ENCODE results near the gene ZNF19. TPM values are rescaled to one million over a fixed set of nuclear protein-coding genes. Genes with fewer than 3 reads are reported as not detected.

Gene ZNF19
- total RNA-seq, 8 experiments from 2014 or later: 2.5 to 27.6 (median 8.1) TPM

DNA sequence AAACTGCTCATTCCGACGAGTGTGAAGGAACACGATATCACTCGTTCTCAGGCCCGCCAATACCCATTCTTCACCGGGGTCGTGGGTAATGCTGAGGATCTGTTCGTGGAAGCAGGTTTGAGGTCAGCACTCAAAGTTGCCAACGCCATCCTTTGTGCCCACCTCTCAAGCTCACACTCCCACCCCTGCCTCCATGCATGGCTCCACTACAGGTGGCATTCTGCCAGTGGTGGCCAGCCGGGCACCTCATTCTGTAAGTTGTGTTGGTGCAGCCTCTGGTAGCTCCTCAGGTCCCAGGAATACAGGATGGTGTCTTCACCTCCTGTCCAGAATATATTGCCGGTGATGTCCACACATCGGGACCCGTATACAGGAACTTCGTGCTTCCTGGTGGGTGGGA, 57.9 kb downstream of the ZNF19 start:
- no peak for ATAC-seq (replicated peaks in 6 of 8)
- no peak overlapping the region for H3K27ac ChIP-seq
- H3K4me3 ChIP-seq: no peak overlapping the region
- no peaks in the 10 kb centered on the region for H3K4me1 ChIP-seq (replicated peaks in 1 of 2)
- in situ Hi-C loops (cut with MboI; ENCODE audit: low pct_unique_long_range_greater_than_20kb in 2 of 9, low sequenced_read_pairs in 9 of 9, unreplicated experiment in 9 of 9): loop anchor here in 1 of 9 experiments (25.0 kb wide), 1 partner anchor 181 kb away; no protein-coding TSS in a partner anchor
- WGBS, 10 experiments: 75 to 100% (median 83%) methylated on average over 1 to 11 of the region's 14 CpGs; no CpG with 5 or more reads in 6 of the 10 experiments

DNA sequence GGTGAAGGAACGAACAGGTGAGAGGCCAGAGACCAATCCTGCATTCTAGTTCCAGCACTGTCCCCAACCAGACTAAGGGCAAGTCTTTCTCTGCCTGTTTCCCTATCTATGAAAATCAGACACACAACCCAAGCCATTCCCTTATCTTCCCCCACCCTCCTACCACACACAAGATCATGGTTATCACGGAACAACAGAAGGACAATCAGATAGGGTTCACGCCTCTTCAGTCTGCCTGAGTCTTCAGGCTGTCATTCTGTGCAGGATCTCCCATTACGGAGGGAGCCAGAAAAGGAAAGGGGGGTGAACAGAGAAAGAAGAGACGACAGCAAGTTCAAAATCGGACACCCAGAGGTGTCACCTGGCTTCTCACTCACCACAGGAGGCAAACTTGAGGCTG, 58.4 kb downstream of the ZNF19 start:
- Histone ChIP-seq H3K4me3 (no peak overlapping the region), H3K27ac (no peak overlapping the region), H3K4me1 (replicated peaks in 1 of 2) (no peaks in the 10 kb centered on the region)
- in situ Hi-C loops (cut with MboI; ENCODE audit: low pct_unique_long_range_greater_than_20kb in 2 of 9, low sequenced_read_pairs in 9 of 9, unreplicated experiment in 9 of 9): loop anchor here in 1 of 9 experiments (25.0 kb wide), 1 partner anchor 182 kb away; no protein-coding TSS in a partner anchor
- ATAC-seq (replicated peaks in 6 of 8): no peak
- WGBS, 10 experiments: 20 to 86% (median 60%) methylated on average over 1 to 3 of the region's 6 CpGs; no CpG with 5 or more reads in 5 of the 10 experiments

DNA sequence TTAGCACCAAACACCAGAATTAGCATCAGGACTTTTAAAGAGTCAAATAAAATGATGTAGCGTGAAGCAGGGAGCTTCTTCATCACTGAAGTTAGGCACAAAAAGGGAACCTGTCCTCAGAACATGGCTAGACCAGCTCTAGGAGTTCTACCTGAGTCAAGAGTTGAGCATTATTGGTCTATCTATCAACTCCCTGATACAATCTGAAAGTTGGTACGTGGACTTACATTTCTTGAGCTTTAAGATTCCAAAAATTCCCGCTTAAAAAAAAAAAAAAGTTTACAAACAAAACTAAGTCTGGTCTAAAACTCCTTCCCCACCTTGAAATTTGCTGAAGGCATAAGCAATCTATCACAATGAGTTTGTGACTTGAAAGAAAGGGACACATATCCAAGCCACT, 59.5 kb downstream of the ZNF19 start:
- in situ Hi-C loops (cut with MboI; ENCODE audit: low pct_unique_long_range_greater_than_20kb in 2 of 9, low sequenced_read_pairs in 9 of 9, unreplicated experiment in 9 of 9): loop anchor here in 1 of 9 experiments (25.0 kb wide), 1 partner anchor 183 kb away; no protein-coding TSS in a partner anchor
- Histone ChIP-seq H3K27ac (no peak overlapping the region), H3K4me1 (replicated peaks in 1 of 2) (no peaks in the 10 kb centered on the region), H3K4me3 (no peak overlapping the region)
- no peak for ATAC-seq (replicated peaks in 6 of 8)
- WGBS, 10 experiments: 0 to 71% (median 52%) methylated on average over 2 to 3 of the region's 3 CpGs; no CpG with 5 or more reads in 1 of the 10 experiments

DNA sequence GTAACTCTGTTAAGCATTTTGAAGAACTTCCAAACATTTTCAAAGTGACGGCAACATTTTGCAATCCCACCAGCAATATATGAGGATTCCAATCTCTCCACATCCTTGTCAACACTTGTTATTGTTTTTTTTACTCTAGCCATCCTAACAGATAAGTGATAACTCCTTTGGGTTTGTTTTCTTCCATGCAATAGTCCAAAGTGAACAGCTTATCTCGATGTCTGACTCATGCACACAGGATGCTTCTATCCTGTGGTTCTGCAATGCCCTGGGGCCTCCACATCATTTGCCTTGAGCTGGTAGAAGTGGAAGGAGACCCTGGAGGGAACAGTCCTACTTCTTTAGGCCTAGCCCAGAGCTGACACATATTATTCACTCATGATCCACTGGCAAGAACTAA, 60.2 kb downstream of the ZNF19 start:
- H3K4me1 ChIP-seq (replicated peaks in 1 of 2): no peaks in the 10 kb centered on the region
- ATAC-seq (replicated peaks in 6 of 8): no peak
- in situ Hi-C loops (cut with MboI; ENCODE audit: low pct_unique_long_range_greater_than_20kb in 2 of 9, low sequenced_read_pairs in 9 of 9, unreplicated experiment in 9 of 9): loop anchor here in 1 of 9 experiments (25.0 kb wide), 1 partner anchor 183 kb away; no protein-coding TSS in a partner anchor

DNA sequence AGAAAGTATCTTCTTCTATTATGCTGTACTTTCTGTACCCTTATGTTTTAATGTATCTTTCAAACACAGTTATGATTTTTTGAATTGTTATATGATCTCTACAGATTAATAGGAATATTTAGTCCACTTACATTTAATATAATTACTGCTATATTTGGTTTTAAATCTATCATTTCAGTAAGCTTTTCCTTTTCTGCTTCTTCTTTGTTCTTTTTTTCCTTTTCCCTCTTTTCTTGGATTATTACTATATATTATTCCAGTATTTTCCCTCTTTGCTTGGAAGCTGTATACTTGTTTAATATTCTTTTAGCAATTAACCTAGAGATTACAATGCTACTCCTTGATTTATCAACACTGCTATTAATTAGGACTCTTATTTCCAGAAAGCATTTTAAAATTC, 60.7 kb downstream of the ZNF19 start:
- ATAC-seq (replicated peaks in 6 of 8): no peak
- H3K27ac ChIP-seq: no peak overlapping the region
- in situ Hi-C loops (cut with MboI; ENCODE audit: low pct_unique_long_range_greater_than_20kb in 2 of 9, low sequenced_read_pairs in 9 of 9, unreplicated experiment in 9 of 9): loop anchor here in 1 of 9 experiments (25.0 kb wide), 1 partner anchor 184 kb away; no protein-coding TSS in a partner anchor
- no peak overlapping the region for H3K4me3 ChIP-seq
- no peaks in the 10 kb centered on the region for H3K4me1 ChIP-seq (replicated peaks in 1 of 2)

More for the DNA sequence above, 60.2 kb downstream of the ZNF19 start:
- WGBS, 10 experiments: 40 to 100% (median 96%) methylated on average over 1 to 2 of the region's 2 CpGs
- H3K4me3 ChIP-seq: no peak overlapping the region
- H3K27ac ChIP-seq: no peak overlapping the region

DNA sequence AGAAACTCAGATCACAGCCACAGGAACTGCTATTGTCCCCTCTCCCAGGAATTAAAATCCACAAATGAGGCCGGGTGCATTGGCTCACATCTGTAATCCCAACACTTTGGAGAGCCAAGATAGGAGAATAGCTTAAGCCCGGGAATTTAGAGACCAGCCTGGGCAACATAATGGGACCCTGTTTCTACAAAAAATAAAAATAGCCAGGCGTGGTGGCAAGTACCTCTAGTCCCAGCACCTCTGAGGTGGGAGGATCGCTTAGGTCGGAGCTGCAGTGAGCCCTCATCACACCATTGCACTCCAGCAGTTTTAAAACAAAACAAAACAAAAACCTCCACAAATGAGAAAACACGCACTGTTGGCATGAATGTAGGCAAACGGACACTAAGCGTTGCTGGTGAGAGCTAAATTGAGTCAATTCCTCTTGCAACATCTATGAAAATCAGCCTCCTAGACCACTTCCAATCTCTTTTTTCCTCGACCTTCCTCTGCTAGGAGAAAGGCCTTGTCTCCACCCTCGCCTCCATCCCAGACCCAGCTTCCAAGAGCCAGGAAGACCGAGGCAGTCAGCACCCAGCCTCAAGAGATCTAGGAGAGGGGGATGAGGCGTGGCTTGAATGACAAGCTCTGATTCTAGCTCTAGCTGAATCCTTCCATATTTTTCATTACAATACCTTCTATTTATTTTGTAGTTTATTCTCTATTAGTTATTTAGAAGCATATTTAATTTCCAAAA, 62.1 kb downstream of the ZNF19 start:
- peak overlapping the region in 2 of 5 donors; percentile 44 to 48 for H3K4me3 ChIP-seq
- in situ Hi-C loops (cut with MboI; ENCODE audit: low pct_unique_long_range_greater_than_20kb in 2 of 9, low sequenced_read_pairs in 9 of 9, unreplicated experiment in 9 of 9): loop anchor here in 1 of 9 experiments (25.0 kb wide), 1 partner anchor 185 kb away; no protein-coding TSS in a partner anchor
- WGBS, 10 experiments: 33 to 70% (median 56%) methylated on average over 2 to 11 of the region's 12 CpGs; no CpG with 5 or more reads in 1 of the 10 experiments

DNA sequence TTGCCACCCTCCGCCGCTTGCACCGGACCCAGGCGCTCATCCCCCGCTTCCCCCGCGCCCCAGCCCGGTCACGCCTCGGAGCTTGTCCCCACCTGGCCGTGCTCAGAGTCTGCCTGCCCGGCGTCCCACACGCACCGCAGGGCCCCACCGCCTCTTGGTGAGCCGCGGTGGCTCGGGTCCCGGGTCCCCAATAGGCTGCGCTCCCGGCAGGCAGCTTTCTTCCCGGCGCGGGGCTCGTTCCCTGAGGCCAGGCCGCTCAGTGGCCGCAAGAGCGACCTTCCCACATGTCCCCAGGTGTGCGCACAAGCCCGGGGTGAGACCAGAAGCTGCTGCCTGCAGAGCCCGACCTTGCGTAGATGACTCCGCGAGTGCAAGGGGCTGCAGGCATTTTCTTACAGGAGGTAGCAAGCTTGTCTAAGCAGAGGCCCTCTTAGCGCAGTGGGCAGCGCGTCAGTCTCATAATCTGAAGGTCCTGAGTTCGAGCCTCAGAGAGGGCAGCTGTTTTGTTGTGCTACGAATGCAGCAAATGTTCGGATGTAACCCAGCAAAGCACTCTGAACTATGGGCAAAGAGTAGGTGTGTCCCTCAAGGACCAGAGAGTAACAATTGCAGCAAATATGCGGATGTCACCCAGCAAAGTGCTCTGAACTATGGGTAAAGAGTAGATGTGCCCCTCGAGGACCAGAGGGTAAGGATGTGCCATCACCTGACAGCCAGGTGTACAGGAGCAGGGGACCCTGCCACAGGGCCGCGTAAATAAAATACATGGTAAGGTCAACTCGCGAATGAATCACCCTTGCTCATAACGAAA, 62.9 kb downstream of the ZNF19 start:
- H3K4me3 ChIP-seq: peak overlapping the region; percentile 33 to 48 (median 40)
- peak; percentile 79 to 93 (median 88) for ATAC-seq (replicated peaks in 6 of 8)

More for the DNA sequence above, 62.1 kb downstream of the ZNF19 start:
- H3K4me1 ChIP-seq (replicated peaks in 1 of 2): no peaks in the 10 kb centered on the region
- no peak for ATAC-seq (replicated peaks in 6 of 8)
- H3K27ac ChIP-seq: no peak overlapping the region

DNA sequence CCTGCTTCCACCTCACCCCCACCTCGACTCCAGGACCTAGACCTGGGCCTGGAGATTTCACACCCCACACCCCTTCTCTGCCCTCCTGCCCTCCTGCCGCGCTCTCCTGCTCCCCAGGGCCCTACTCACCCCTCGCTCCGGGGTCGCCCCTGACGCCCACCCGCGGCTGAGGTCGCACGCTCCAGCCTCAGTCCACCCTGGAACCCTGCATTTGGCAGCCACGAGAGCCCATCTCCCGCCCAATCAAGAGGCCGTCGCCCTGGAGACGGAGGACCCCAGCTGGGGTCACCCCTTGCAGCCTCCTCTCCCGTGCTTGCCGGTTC, 63.4 kb downstream of the ZNF19 start:
- Histone ChIP-seq H3K27ac (peak overlapping the region in 1 of 2 donors; percentile 67), H3K4me1 (replicated peaks in 1 of 2) (no peaks in the 10 kb centered on the region), H3K4me3 (peak overlapping the region; percentile 33 to 48 (median 40))
- WGBS, 10 experiments: 19% methylated on average over 3 of the region's 18 CpGs; no CpG with 5 or more reads in 9 of the 10 experiments
- ATAC-seq (replicated peaks in 6 of 8): peak in 2 of 8 experiments; percentile 65
- in situ Hi-C loops (cut with MboI; ENCODE audit: low pct_unique_long_range_greater_than_20kb in 2 of 9, low sequenced_read_pairs in 9 of 9, unreplicated experiment in 9 of 9): loop anchor here in 1 of 9 experiments (25.0 kb wide), 1 partner anchor 187 kb away; no protein-coding TSS in a partner anchor

More for the DNA sequence above, 62.9 kb downstream of the ZNF19 start:
- in situ Hi-C loops (cut with MboI; ENCODE audit: low pct_unique_long_range_greater_than_20kb in 2 of 9, low sequenced_read_pairs in 9 of 9, unreplicated experiment in 9 of 9): loop anchor here in 1 of 9 experiments (25.0 kb wide), 1 partner anchor 186 kb away; no protein-coding TSS in a partner anchor
- Histone ChIP-seq H3K27ac (peak overlapping the region in 1 of 2 donors; percentile 67), H3K4me1 (replicated peaks in 1 of 2) (no peaks in the 10 kb centered on the region)
- 2 to 20% (median 3%) methylated on average over 1 to 21 of the region's 48 CpGs; no CpG with 5 or more reads in 2 of the 10 experiments for WGBS, 10 experiments

DNA sequence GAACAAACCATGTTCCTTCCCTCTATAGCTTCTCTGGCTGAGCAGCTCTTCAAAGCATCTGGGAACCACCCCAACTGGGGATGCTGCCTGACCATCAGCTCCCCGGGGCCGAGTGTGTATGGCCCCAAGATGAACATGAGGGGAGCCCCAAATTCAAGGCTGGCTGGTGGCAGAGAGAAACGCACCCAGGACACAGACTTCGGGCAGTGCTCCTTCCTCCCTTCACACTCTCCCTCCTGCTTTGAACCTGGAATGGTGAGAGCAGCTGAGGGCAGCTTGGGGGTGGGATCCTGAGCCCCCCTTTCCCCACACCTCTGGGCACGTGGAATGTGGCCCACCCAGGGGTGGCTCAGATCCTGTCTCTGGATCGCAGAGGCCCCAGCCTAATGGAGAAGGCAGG, 64.5 kb downstream of the ZNF19 start:
- Histone ChIP-seq H3K27ac (no peak overlapping the region), H3K4me1 (replicated peaks in 1 of 2) (no peaks in the 10 kb centered on the region), H3K4me3 (no peak overlapping the region)
- in situ Hi-C loops (cut with MboI; ENCODE audit: low pct_unique_long_range_greater_than_20kb in 2 of 9, low sequenced_read_pairs in 9 of 9, unreplicated experiment in 9 of 9): loop anchor here in 4 of 9 experiments (25.0 kb wide), 1 partner anchor 188 kb away; no protein-coding TSS in a partner anchor
- no peak for ATAC-seq (replicated peaks in 6 of 8)
- 0 to 90% (median 53%) methylated on average over 1 to 3 of the region's 6 CpGs; no CpG with 5 or more reads in 3 of the 10 experiments for WGBS, 10 experiments

DNA sequence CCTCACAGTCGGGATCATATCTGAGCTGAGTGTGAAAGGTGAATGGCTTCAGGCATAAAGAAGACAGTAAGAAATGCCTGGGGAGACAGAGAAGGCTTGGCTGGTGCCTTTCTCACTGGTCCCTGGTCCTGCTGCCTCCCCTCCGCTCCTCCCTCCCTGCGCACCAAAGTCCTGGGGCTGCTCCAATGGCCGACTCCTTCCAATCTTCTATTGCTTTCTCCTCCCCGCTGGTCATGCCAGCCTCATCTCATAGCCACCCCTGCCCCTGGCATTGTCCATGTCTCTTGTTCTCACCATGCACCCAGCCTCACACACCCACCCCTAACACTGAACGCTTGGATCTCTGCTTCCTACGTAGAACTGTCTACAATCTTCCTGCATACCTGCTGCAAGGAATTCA, 65.3 kb downstream of the ZNF19 start:
- no peak for ATAC-seq (replicated peaks in 6 of 8)
- Histone ChIP-seq H3K4me3 (no peak overlapping the region), H3K27ac (no peak overlapping the region), H3K4me1 (replicated peaks in 1 of 2) (no peaks in the 10 kb centered on the region)
- in situ Hi-C loops (cut with MboI; ENCODE audit: low pct_unique_long_range_greater_than_20kb in 2 of 9, low sequenced_read_pairs in 9 of 9, unreplicated experiment in 9 of 9): loop anchor here in 3 of 9 experiments (25.0 kb wide), 1 partner anchor 188 kb away; no protein-coding TSS in a partner anchor
- 0 to 100% (median 75%) methylated on average over 1 to 6 of the region's 7 CpGs for WGBS, 10 experiments
